ENCODE measurements around the gene ATP6V0A1.

Gene ATP6V0A1

DNA sequence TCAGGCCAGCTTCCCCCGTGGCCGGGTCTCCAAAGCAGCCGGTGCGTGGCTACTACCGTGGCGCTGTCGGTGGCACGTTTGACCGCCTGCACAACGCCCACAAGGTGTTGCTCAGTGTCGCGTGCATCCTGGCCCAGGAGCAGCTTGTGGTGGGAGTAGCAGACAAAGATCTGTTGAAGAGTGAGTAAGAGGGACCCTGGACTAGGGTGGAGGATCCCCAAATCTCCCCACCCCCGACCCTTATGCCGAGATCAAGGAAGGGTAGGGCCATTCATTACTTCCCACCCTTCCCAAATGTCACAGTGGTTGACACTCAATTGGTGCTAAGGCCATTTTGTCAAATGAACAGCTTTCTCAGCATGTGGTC is 104.4 kb downstream of the ATP6V0A1 start:
- TF ChIP-seq, protein P1, sequence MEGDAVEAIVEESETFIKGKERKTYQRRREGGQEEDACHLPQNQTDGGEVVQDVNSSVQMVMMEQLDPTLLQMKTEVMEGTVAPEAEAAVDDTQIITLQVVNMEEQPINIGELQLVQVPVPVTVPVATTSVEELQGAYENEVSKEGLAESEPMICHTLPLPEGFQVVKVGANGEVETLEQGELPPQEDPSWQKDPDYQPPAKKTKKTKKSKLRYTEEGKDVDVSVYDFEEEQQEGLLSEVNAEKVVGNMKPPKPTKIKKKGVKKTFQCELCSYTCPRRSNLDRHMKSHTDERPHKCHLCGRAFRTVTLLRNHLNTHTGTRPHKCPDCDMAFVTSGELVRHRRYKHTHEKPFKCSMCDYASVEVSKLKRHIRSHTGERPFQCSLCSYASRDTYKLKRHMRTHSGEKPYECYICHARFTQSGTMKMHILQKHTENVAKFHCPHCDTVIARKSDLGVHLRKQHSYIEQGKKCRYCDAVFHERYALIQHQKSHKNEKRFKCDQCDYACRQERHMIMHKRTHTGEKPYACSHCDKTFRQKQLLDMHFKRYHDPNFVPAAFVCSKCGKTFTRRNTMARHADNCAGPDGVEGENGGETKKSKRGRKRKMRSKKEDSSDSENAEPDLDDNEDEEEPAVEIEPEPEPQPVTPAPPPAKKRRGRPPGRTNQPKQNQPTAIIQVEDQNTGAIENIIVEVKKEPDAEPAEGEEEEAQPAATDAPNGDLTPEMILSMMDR (IDR thresholded peaks at IDR 0.05; ENCODE audit: low read length, missing control alignments), result no peak
- H3K4me3 ChIP-seq (replicated peaks; ENCODE audit: low read depth, low read length), result peak overlapping the region; percentile 78
- no peak for DNase-seq (ENCODE audit: low read depth)

DNA sequence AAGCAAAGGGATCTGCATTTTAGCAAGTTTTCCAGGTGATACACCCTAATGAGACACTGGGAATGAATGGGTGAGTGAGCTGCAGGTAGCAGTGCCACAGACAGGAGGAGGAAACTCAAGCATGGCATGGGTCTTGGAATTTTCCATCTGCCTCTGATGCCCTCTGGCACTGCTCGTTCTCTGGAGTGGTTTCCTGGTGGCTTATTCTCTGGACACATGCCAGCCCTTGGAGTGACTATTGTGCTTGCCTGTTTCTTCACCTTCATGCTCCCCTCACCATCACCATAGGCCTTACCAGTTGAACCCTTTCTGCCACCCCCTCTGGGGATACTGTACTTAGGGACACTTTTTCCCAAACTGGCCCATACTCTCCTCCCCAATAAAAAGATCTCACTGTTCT is 104.9 kb downstream of the ATP6V0A1 start:
- DNase-seq (ENCODE audit: low read depth), result no peak
- peak overlapping the region; percentile 78 for H3K4me3 ChIP-seq (replicated peaks; ENCODE audit: low read depth, low read length)
- TF ChIP-seq, protein P1 (IDR thresholded peaks at IDR 0.05; ENCODE audit: low read length, missing control alignments), result no peak

- TF ChIP-seq, protein P1 (IDR thresholded peaks at IDR 0.05; ENCODE audit: low read length, missing control alignments), result no peak
- H3K4me3 ChIP-seq (replicated peaks; ENCODE audit: low read depth, low read length), result no peak overlapping the region
- no peak for DNase-seq (ENCODE audit: low read depth)
These were observed 105.3 kb downstream of the ATP6V0A1 start for GRCh38 chr17:42563950-42564349.

GRCh38 chr17:42564815-42565522 is 106.3 kb downstream of the ATP6V0A1 start:
- H3K4me3 ChIP-seq (replicated peaks; ENCODE audit: low read depth, low read length), result no peak overlapping the region
- TF ChIP-seq, protein P1 (IDR thresholded peaks at IDR 0.05; ENCODE audit: low read length, missing control alignments), result no peak
- DNase-seq (ENCODE audit: low read depth), result no peak

GRCh38 chr17:42565523-42566214 is 107.0 kb downstream of the ATP6V0A1 start:
- TF ChIP-seq, protein P1 (IDR thresholded peaks at IDR 0.05; ENCODE audit: low read length, missing control alignments), result no peak
- no peak for DNase-seq (ENCODE audit: low read depth)
- H3K4me3 ChIP-seq (replicated peaks; ENCODE audit: low read depth, low read length), result no peak overlapping the region

GRCh38 chr17:42566215-42566882 is 107.7 kb downstream of the ATP6V0A1 start:
- DNase-seq (ENCODE audit: low read depth), result no peak

More at GRCh38 chr17:42566215-42566882, 107.7 kb downstream of the ATP6V0A1 start:
- TF ChIP-seq, protein P1 (IDR thresholded peaks at IDR 0.05; ENCODE audit: low read length, missing control alignments), result no peak
- peak overlapping the region; percentile 89 for H3K4me3 ChIP-seq (replicated peaks; ENCODE audit: low read depth, low read length)

All from fibroblast of pulmonary artery (primary cell).